OCI-LY3 (cell line): ENCODE measurements around the gene TESMIN.

Experiments used
- EZH2phosphoT487 ChIP-seq: fragments of 200-600 bp; shearing (Covaris generic); IDR thresholded peaks from 2 replicates; pipeline ENCODE4 v1.6.1; 2018; ENCODE audit warnings: antibody characterized with exemption, mixed run types, low read depth
- TF ChIP-seq, protein P1 (sequence below): fragments of 200-600, 300-600 bp; sonication (generic); IDR thresholded peaks from 2 replicates; pipeline ENCODE4 v1.5.1; 2014; ENCODE audit warnings: antibody characterized with exemption, low read length, low read depth

DNA sequence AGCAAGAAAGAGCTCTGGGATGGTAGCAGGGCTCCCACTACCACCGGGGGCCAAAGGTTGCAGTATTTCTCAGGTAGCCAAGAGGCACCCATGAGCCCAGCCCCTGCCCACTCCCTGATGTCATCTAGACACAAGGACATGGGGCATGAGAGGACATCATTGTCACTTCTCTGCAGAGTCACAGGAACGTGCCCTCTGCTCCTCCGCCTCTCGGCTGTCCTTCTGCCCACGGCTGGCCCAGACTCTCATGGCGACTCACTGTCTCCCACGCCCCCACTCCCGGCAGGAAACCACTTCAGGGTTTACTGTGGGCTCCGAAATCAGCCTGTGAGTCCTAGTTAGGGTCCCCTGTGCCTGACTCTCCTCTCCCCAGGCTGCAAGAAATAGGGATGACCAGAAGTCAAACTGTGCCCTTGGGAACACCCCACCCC lies 68.8 kb downstream of the TESMIN start:
- TF ChIP-seq, protein P1, sequence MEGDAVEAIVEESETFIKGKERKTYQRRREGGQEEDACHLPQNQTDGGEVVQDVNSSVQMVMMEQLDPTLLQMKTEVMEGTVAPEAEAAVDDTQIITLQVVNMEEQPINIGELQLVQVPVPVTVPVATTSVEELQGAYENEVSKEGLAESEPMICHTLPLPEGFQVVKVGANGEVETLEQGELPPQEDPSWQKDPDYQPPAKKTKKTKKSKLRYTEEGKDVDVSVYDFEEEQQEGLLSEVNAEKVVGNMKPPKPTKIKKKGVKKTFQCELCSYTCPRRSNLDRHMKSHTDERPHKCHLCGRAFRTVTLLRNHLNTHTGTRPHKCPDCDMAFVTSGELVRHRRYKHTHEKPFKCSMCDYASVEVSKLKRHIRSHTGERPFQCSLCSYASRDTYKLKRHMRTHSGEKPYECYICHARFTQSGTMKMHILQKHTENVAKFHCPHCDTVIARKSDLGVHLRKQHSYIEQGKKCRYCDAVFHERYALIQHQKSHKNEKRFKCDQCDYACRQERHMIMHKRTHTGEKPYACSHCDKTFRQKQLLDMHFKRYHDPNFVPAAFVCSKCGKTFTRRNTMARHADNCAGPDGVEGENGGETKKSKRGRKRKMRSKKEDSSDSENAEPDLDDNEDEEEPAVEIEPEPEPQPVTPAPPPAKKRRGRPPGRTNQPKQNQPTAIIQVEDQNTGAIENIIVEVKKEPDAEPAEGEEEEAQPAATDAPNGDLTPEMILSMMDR: no peak
- no peak for TF ChIP-seq EZH2phosphoT487
